Endothelial cell of hepatic sinusoid (primary cell): Measurements from ENCODE around the gene PRIMPOL.
"Not testable (repeated sequence)": the region's sequence is repeated elsewhere in the genome, so short reads cannot be mapped to it uniquely, and the experiment has no call there.

Experiments used
- in situ Hi-C: cut with HindIII; loops from 2 replicates; pipeline ENCODE4 v1.10.0; 2017; ENCODE audit warnings: low sequenced_read_pairs

The PRIMPOL gene

DNA sequence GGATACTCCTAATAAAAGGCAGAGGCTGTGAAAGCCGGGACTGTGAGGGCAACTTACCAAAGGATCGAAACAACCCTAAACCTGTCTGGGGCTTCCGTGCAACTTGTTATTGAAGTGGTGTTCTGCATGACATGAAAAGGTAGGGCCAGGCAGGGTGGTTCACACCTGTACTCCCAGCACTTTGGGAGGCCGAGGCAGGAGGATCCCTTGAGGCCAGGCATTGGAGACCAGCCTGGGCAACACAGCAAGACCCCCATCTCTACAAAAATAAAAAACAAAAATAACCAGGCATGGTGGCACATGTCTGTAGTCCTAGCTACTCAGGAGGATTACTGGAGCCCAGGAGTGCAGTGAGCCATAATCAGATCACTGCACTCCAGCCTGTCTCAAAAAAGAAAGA lies 12.6 kb upstream of the PRIMPOL start:
- in situ Hi-C loops = no loop called here

DNA sequence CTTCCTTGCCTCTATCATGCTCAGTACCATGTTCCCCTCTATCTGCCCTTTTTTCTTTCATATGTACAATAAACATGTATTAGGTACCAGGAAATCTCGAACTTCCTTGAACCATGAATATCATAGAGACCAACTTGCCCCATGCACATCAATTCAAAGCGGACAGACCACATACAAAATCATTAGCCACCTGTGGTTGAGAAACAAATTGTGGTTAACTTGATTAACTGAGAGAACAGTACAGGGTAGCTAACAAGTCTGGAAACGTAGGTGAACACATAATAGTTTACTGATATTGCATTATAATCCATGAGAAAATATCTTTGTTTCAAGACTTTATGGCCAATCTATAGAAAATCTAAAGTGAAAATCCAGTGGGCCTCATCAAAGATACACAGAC lies 8.5 kb upstream of the PRIMPOL start:
- in situ Hi-C loops = no loop called here

DNA sequence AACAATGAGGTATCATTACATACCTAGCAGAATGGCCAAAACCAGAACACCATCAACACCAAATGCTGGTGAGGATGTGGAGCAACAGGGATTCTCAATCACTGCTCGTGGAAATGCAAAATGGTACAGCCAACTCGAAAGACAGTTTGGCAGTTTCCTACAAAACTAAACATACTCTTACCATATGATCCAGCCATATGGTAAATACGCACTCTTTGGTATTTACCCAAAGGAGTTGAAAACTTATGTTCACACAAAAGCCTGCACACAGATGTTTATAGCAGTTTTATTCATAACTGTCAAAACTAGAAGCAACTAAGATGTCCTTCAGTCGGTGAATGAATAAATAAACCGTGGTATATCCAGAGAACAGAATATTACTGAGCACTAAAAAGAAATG lies 8.1 kb upstream of the PRIMPOL start:
- in situ Hi-C loops = no loop called here

DNA sequence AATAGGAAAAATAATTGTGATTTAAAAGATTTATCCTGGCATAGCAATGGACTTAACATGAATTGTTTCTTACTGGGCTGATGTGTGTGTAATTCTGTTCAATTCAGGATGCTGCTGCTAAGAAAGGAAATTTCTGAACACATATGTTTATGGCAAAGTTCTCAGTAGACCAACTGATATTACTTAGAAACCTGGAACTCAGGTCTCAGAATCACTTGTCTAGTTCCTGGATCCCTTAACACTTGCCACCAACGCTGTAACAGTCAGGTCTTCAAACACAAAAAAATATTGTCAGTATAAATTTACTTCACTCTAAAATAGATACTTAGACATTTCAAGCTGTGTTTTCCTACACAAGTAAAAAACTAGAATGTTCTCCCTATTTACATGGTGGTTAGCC lies 5.8 kb upstream of the PRIMPOL start:
- in situ Hi-C loops = no loop called here

DNA sequence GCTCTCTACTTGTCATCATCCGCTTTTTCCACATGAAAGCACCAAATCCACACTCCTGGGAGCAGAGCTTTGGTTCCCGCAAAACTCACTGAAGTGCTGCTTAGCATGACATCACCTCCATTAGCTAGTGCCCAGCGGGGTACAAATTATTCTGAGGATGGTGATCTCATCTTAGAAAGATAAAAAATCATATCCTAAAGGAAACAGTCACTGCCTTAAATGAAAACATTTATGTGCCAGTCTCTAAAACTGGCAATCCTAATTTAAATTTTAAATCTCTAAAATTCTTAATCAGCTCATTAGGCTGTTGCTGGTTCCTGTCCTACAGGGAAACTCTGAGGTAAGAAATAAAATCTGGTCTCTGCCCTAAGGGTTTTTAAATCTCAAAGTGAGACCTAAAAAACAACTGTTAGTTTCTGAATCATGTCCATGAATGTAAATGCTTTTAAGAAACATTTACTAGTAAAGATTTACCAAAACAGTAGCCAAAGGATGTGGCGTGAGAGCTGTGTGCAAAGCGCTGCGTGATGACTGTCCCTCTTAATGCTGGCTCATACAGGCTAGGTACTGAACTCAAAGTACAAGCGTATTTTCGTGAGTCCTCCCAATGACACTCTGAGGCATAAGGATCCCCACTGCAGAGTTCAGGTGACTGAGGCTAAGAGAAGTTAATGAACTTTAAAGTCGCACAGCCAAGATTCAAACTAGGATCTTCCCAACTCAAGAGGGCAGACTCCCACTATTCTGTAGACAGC lies 4.8 kb upstream of the PRIMPOL start:
- in situ Hi-C loops = loop anchor here (5.0 kb wide), 1 partner anchor 57 kb away; no protein-coding TSS in a partner anchor

DNA sequence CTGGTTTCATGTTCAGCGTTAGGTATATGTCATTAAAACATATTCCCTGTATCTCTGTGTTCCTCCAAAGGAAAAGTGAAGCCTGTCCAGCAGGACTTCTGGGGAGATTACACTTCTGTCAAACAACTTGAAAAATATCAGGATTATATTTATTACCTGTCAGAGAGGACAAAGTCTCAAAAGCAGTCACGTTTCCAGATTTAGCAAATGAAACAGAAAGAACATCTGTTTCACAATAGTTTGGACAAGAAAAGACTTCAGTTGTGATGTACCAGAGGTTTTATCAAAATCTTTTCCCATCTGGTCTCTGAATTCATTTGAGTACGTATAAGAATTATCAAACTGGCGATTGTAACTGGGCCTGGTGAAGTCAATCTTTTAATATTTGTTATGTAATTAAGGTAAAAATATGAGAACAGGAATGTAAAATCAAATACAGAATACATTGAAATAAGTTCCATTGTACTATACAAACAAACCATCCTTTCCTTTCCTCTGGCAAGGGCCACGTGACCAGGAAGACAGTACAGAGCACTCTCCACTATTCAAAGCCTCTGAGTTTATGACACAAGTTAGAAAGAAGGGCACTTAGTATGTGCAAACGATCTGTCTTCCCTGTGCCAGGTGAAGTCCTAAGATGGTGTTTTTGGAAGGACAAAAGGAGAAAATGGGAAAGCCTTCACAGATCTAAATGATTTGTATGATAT lies 3.5 kb upstream of the PRIMPOL start:
- in situ Hi-C loops = loop anchor here (5.0 kb wide), 1 partner anchor 59 kb away; no protein-coding TSS in a partner anchor

DNA sequence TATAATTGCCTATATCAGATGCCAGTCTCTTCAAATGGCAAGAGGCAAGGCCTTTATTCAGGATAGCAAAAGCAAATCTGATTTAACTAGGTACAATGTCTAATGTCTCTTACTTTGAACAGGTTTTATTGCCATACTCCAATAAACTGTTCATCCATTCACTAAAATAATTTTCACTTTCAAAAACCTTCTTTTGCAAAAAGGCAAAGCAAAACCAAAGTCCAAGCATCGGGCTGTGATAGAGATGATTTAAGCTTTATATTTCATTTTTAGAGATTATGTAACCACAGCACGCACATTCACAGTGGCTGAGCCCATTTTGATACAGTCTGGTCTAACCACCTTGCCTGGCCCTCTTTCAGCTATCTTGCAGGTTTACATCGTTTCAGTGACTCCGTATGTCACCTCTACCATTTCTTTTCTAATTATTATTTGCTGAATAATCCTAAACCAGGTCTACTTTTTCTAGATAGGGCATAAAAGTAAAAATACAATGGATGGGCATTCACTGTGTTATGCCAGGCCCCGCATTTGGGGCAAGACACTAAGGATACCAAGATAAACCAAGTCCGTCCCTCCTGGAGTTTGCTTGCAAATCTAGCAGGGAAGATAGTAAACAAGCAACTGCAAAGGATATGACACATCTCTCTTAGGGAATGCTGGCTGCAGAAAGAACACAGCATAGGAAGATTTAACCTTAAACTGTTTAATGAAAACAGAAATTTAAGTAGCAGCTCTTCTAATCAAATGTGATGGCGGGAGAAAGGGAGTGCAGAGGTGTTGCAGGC lies 2.1 kb upstream of the PRIMPOL start:
- in situ Hi-C loops = loop anchor here (5.0 kb wide), 1 partner anchor 60 kb away; no protein-coding TSS in a partner anchor

DNA sequence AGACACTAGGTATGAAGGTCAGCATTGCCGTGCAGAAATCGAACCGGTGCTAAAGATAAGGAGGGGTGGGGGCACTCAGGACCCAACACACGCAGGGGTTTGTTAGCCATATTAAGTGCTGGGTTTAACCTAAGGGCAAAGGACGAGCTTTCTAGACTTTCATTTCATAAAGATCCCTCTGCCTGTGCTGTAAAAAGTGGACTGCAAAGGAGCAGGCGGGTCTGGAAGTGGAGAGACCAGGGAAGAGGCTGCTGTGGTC lies 1.6 kb upstream of the PRIMPOL start:
- in situ Hi-C loops = loop anchor here (5.0 kb wide), 1 partner anchor 61 kb away; no protein-coding TSS in a partner anchor

DNA sequence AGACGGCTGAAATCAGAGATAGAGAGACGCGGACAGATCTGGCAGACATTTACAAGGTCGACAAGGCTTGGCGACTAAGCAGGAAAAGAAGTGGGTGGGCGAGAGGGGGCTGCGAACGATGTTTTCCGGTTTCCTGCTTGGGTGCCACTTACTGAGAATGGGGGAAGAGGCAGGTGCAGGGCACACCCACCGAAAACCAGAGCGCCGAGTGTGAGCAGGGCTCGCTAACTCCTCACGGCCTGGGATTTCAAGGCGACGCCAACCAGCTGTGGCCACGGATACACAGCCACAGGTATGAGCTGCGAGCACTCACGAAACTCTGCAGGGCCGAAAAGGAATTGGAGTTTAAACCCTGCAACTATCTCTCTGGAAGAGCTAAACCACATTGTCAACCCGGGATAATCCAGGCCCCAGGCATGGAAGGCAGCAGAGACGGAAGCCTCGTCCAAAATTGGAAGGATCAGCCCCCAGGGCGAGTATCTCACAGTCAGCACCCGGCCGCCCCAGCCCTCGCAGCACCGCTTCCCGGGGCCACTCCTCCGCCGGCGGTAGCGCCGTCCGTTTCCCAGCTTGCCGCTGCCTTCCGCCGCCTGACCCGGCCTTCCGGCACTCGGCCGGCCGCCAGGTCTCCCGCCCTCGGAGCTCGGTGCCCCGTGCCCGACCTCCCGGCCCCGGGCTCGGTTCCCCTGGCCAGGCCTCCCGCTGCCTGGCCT lies 1.1 kb upstream of the PRIMPOL start:
- in situ Hi-C loops = loop anchor here (5.0 kb wide), 1 partner anchor 61 kb away; no protein-coding TSS in a partner anchor

DNA sequence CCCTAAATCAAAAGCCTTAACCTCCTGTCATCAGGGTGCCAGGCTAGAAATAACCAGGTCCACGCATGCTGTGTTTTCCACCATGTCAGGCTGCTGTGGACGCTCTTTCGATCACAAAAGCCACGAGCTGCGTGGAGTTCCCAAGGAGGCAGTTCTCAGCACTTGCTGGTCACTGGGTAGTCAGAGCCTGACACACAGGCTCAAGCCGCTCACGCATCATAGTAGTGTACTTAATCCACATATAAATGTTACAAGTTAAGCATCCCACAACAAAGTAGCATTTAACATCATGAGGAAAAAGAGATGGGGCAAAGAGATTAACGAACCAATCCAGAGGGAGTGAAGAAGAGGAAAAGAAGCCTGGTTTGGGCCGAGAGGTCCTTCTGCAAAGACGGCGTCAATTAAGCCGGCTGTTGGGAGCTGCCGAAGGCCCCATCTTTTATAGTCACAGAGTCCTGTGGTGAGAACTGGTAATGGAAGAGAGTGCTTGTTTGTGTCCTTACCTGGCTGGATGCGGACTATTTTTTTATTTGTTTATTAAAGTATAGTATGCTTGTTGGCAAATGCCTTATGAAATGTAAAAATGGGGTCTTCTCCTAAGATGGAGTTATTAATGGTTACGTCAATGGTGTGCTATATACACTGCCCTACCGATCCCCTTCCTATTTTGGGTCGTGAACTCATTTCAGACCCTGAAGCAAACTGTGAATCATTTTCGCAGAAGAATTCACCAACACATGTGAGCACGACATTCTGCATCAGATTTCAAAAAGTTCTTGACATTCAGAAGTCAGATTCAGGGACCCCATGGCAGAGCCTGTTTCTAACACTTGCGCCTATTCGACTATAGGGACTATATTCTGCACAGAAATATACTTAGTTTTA lies 675 bp downstream of the PRIMPOL start:
- in situ Hi-C loops = loop anchor here (5.0 kb wide), 1 partner anchor 63 kb away; no protein-coding TSS in a partner anchor

DNA sequence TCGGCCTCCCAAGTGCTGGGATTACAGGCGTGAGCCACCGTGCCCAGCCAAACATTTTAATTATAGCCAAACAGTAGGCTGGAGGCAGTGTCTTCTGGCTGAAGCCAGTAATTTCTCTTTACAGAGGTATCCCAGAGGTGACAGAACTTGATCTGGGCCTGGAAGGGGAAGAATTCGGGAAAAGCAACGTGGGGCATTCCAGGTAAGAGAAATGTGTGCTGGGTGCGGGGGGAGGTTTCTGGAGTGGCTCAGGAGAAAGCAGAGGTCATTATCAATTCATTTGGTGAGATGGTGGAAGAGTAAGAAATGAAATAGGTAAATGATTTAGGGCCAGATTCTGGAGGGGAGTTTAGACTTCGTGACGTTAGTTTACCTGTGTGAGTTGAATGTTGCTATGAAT lies 2.4 kb downstream of the PRIMPOL start:
- in situ Hi-C loops = no loop called here

DNA sequence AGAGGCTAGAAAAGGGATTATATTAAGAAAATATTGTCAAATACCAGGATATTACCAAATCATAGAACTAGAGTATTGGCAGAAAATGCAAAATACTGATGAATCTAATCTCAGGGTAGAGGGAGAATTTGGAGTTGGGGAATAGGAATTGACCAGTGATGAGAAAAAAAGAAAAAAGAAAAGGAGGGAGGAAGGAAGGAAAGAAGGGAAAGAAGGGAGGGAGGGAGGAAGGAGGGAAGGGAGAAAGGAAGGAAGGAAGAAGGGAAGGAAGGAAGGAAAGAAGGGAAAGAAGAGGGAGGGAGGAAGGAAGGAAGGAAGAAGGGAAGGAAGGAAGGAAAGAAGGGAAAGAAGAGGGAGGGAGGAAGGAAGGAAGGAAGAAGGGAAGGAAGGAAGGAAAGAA lies 3.1 kb downstream of the PRIMPOL start:
- in situ Hi-C loops = not testable (repeated sequence)

DNA sequence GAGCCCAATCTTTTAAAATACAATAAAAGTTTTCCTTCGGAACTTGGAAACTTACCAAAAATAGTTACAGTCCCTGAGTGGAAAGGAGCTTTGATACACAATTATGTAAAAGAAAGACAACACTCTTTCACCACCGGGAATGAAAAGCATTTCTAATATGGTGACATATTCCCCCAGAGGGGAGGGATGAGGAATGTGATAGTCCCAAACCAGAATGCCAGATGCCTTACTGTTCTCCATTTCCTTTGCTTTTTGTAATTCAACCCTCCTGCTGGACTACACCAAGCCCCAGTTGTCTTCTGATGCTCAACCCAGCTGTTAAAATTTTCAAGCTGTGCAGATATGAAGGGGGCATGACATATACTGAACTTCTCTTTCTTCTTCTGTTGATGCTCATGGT lies 4.1 kb downstream of the PRIMPOL start:
- in situ Hi-C loops = no loop called here

DNA sequence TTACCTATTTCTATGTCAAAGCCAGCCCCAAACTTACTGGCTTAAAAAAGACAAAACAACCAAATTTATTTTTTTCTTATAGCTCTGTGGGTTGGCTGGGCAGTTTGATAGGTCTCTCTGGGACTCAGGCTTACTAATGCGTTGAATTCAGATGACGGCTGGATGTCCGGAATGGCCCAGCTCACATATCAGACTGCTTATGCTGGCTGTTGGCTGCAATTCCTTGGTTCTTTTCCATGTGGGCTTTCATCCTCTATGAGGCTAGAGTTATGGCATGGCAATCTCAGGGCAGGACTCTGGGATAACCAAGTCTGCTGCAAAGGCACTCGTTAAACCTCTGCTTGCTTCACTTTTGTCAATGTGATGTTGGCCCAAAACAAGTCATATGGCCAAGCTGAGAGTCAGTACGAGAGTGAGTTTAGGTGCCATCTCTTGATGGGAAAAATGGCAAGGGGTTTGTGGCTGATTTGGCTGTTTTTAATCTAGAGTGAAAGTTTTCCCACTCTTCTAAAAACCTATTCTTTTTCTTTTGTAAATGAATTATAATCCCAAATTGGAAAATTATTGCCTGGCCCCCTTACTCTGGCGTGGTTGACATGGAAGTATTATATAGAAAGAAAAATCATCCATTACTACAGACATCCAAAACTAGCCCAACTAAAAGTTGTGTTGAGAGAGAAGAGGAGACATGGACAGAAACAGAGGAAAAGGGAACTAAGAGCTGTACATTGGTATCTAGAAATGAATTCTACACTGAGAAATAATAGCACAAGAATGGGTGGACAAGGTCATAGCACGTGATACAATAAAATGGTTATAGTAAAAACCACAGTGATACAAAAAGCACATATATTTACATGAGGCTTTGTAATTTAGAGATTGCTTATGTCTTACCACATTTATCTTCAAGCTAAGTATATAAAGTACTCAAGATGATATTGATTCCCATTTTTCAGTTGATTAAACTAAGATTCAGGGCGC lies 6.6 kb downstream of the PRIMPOL start:
- in situ Hi-C loops = no loop called here

DNA sequence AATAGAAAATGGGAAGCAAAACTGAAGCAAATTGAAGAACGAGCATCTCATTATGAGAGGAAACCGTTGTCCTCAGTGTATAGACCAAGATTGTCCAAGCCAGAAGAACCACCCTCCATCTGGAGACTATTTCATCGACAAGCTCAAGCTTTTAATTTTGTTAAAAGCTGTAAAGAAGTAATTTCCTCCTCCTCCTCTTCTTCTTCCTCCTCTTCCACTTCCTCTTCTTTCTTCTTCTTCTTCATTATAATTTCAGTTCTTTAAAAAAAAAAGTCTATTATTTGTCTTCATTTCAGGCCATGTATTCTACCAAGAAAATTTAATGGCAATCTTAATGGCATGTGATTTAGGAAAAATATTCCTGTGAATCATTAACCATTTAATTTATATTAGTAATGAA lies 7.6 kb downstream of the PRIMPOL start:
- in situ Hi-C loops = no loop called here

DNA sequence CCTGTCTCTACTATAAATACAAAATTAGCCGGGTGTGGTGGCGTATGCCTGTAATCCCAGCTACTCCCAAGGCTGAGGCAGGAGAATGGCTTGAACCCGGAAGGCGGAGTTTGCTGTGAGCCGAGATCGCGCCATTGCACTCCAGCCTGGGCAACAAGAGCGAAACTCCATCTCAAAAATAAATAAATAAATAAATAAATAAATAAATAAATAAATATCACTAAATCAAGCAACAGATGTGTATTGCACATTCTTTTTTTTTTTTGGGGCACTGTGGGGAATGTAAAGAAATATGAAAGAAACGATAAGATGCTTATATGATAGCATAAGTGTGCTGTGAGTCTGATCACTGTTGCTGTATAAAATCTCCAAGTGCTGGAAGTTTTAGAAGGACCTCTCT lies 8.3 kb downstream of the PRIMPOL start:
- in situ Hi-C loops = not testable (repeated sequence)

DNA sequence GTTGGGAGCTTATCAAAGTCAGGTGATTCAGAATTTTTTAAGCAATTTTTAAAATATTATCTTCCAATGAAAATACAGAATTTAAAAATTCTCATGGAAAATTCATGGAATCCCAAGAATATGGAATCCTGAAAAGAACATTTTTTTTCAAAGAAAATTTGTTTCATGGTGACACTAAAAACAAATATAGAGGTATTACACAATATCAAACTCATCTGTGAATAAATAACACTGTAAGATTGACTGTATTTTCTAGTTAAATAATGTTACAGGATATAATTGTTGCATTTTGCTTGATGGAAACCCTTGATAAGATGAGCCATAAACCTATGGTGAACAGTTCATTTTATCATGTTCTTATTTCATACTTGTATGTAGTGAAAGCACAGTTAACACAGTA lies 11.4 kb downstream of the PRIMPOL start:
- in situ Hi-C loops = no loop called here

DNA sequence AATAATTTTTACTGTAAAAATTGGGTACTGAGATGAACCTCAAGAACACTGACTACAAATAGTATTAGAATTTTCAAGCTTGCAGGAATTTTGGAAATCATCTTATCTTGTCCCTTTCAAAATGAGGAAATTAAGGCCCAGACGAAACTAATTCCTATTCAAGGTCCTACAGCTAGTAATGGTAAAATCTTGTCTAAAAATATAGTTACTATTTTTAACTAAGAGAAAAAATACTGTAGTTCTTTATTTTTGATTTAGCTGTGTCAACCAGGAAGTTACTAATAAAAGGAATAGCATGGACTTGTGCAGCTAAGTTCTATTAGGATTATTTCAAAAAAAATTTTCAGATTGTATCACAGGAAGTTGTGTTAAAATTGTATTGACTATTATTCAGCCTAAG lies 12.7 kb downstream of the PRIMPOL start:
- in situ Hi-C loops = no loop called here
